ENCODE results near the gene POLR3B. TPM values are rescaled to one million over a fixed set of nuclear protein-coding genes. Genes with fewer than 3 reads are reported as not detected.

Gene POLR3B
- total RNA-seq, 2 experiments from 2014 or later: 14.7 to 17.6 TPM

GRCh38 chr12:106521901-106522300 is 164.4 kb downstream of the POLR3B start:
- DNase-seq (ENCODE audit: low spot score): no peak
- no peak overlapping the region for H3K4me2 ChIP-seq (ENCODE audit: low read length)
- no peak overlapping the region for H3K4me3 ChIP-seq (ENCODE audit: low read depth, low read length, poor library complexity, severe bottlenecking)
- H3K79me2 ChIP-seq (ENCODE audit: insufficient read depth, low read depth, low read length): no peaks in the 10 kb centered on the region
- TF ChIP-seq CTCF (conservative IDR thresholded peaks at IDR 0.05; ENCODE audit: low read length) (no peak), EZH2phosphoT487 (IDR thresholded peaks at IDR 0.05; ENCODE audit: borderline replicate concordance, low read depth, low read length) (no peak)
- no peaks in the 10 kb centered on the region for H3K9me3 ChIP-seq (ENCODE audit: low read length)
- ChIA-PET CTCF (ENCODE audit: unreplicated experiment) (no interaction called here), POLR2A (no interaction called here)
- H4K20me1 ChIP-seq (ENCODE audit: insufficient read depth, low read length): no peaks in the 10 kb centered on the region
- BruUV-seq (replicated peaks): no TSS peak
- no peaks in the 10 kb centered on the region for H3K36me3 ChIP-seq (ENCODE audit: insufficient read depth, low read length)
- no peak overlapping the region for H3K27ac ChIP-seq (ENCODE audit: low read depth, low read length, poor library complexity, severe bottlenecking)
- H3K9me2 ChIP-seq (ENCODE audit: insufficient read depth, low read length): no peaks in the 10 kb centered on the region
- no peaks in the 10 kb centered on the region for H3K4me1 ChIP-seq (ENCODE audit: insufficient read depth, low read length, poor library complexity, severe bottlenecking)
- intact Hi-C loops (cut with micrococcal nuclease; ENCODE audit: unreplicated experiment): no loop called here
- H2AFZ ChIP-seq (ENCODE audit: low read length): no peak overlapping the region

GRCh38 chr12:106522708-106523107 is 165.2 kb downstream of the POLR3B start:
- no peak overlapping the region for H3K27ac ChIP-seq (ENCODE audit: low read depth, low read length, poor library complexity, severe bottlenecking)
- ChIA-PET CTCF (ENCODE audit: unreplicated experiment) (no interaction called here), POLR2A (interaction anchor here (0.7 kb wide), 1 partner anchor 9 kb away, joined by 3 read pairs; no protein-coding TSS in a partner anchor)
- intact Hi-C loops (cut with micrococcal nuclease; ENCODE audit: unreplicated experiment): no loop called here
- H3K9me2 ChIP-seq (ENCODE audit: insufficient read depth, low read length): no peaks in the 10 kb centered on the region
- no peak overlapping the region for H3K4me2 ChIP-seq (ENCODE audit: low read length)
- no peaks in the 10 kb centered on the region for H3K4me1 ChIP-seq (ENCODE audit: insufficient read depth, low read length, poor library complexity, severe bottlenecking)
- no peak for DNase-seq (ENCODE audit: low spot score)
- no peaks in the 10 kb centered on the region for H4K20me1 ChIP-seq (ENCODE audit: insufficient read depth, low read length)
- TF ChIP-seq CTCF (conservative IDR thresholded peaks at IDR 0.05; ENCODE audit: low read length) (no peak), EZH2phosphoT487 (IDR thresholded peaks at IDR 0.05; ENCODE audit: borderline replicate concordance, low read depth, low read length) (no peak)
- H2AFZ ChIP-seq (ENCODE audit: low read length): no peak overlapping the region
- H3K79me2 ChIP-seq (ENCODE audit: insufficient read depth, low read depth, low read length): no peaks in the 10 kb centered on the region
- H3K4me3 ChIP-seq (ENCODE audit: low read depth, low read length, poor library complexity, severe bottlenecking): no peak overlapping the region
- no peaks in the 10 kb centered on the region for H3K36me3 ChIP-seq (ENCODE audit: insufficient read depth, low read length)
- no peaks in the 10 kb centered on the region for H3K9me3 ChIP-seq (ENCODE audit: low read length)
- no TSS peak for BruUV-seq (replicated peaks)

- Histone ChIP-seq H3K4me1 (ENCODE audit: insufficient read depth, low read length, poor library complexity, severe bottlenecking) (no peaks in the 10 kb centered on the region), H3K9me3 (ENCODE audit: low read length) (no peaks in the 10 kb centered on the region), H3K79me2 (ENCODE audit: insufficient read depth, low read depth, low read length) (no peaks in the 10 kb centered on the region), H3K4me2 (ENCODE audit: low read length) (no peak overlapping the region), H3K36me3 (ENCODE audit: insufficient read depth, low read length) (no peaks in the 10 kb centered on the region), H2AFZ (ENCODE audit: low read length) (no peak overlapping the region), H3K9me2 (ENCODE audit: insufficient read depth, low read length) (no peaks in the 10 kb centered on the region), H4K20me1 (ENCODE audit: insufficient read depth, low read length) (no peaks in the 10 kb centered on the region), H3K4me3 (ENCODE audit: low read depth, low read length, poor library complexity, severe bottlenecking) (no peak overlapping the region), H3K27ac (ENCODE audit: low read depth, low read length, poor library complexity, severe bottlenecking) (no peak overlapping the region)
- intact Hi-C loops (cut with micrococcal nuclease; ENCODE audit: unreplicated experiment): no loop called here
- ChIA-PET CTCF (ENCODE audit: unreplicated experiment) (no interaction called here), POLR2A (no interaction called here)
- BruUV-seq (replicated peaks): no TSS peak
- DNase-seq (ENCODE audit: low spot score): no peak
- TF ChIP-seq CTCF (conservative IDR thresholded peaks at IDR 0.05; ENCODE audit: low read length) (no peak), EZH2phosphoT487 (IDR thresholded peaks at IDR 0.05; ENCODE audit: borderline replicate concordance, low read depth, low read length) (no peak)
Measured at GRCh38 chr12:106527356-106527755, 169.8 kb downstream of the POLR3B start.

Data from OCI-LY7 (cell line).